Keratinocyte (primary cell): ENCODE data around the gene ALOXE3. TPM values are rescaled to one million over a fixed set of nuclear protein-coding genes. Genes with fewer than 3 reads are reported as not detected.

ENCODE experiments used
- DNase-seq: peaks from one replicate; pipeline ENCODE4 v3.0.0-alpha.2; 2011; ENCODE audit warnings: low read depth, missing footprints, low spot score
- FAIRE-seq: peaks from 2 replicates; lab custom pipeline; 2011; peaks lifted over from hg19 to GRCh38; lab: Jason Lieb, UNC
- H2AFZ ChIP-seq: 2 replicates; pipeline ENCODE4 v1.6.0; 2012; ENCODE audit warnings: low read length, control low read depth, inconsistent platforms; ENCODE audit not compliant: control insufficient read depth
- H3K27ac ChIP-seq: 2 replicates; pipeline ENCODE4 v1.5.1; 2011; ENCODE audit warnings: low read length; ENCODE audit not compliant: control insufficient read depth, insufficient read depth
- H3K27me3 ChIP-seq: 3 replicates; pipeline ENCODE4 v1.6.0; 2011; ENCODE audit warnings: low read length; ENCODE audit not compliant: control insufficient read depth, insufficient read depth; ENCODE audit errors: extremely low read depth
- H3K36me3 ChIP-seq, 2 experiments: 2 replicates in 1 of 2; 3 replicates in 1 of 2; pipeline ENCODE4 v1.5.1; 2011; ENCODE audit warnings: low read length in 2 of 2, mild to moderate bottlenecking in 1 of 2; ENCODE audit not compliant: control insufficient read depth in 2 of 2, insufficient read depth in 2 of 2; ENCODE audit errors: extremely low read depth in 1 of 2
- H3K4me1 ChIP-seq: 3 replicates; pipeline ENCODE4 v1.5.1; 2011; ENCODE audit warnings: low read length; ENCODE audit not compliant: control insufficient read depth, insufficient read depth; ENCODE audit errors: extremely low read depth
- H3K4me2 ChIP-seq: 3 replicates; pipeline ENCODE4 v1.6.0; 2011; ENCODE audit warnings: low read depth, low read length; ENCODE audit not compliant: control insufficient read depth, insufficient read depth; ENCODE audit errors: extremely low read depth
- H3K4me3 ChIP-seq, 3 experiments: fragments of 200-600 bp in 1 of 3; sonication (generic) in 1 of 3; 2 replicates in 2 of 3; 3 replicates in 1 of 3; pipeline ENCODE4 v1.5.1; 2011 to 2016; ENCODE audit warnings: low read length in 3 of 3, mild to moderate bottlenecking in 3 of 3, control low read depth in 2 of 3, inconsistent platforms in 1 of 3, low read depth in 1 of 3, mixed read lengths in 1 of 3, mixed run types in 1 of 3, moderate library complexity in 1 of 3; ENCODE audit not compliant: control insufficient read depth in 2 of 3, insufficient read depth in 2 of 3; ENCODE audit errors: extremely low read depth in 1 of 3
- H3K79me2 ChIP-seq: 2 replicates; pipeline ENCODE4 v1.6.0; 2012; ENCODE audit warnings: low read length; ENCODE audit not compliant: control insufficient read depth, insufficient read depth
- H3K9ac ChIP-seq: 3 replicates; pipeline ENCODE4 v1.6.0; 2011; ENCODE audit warnings: low read length; ENCODE audit not compliant: control insufficient read depth, insufficient read depth; ENCODE audit errors: extremely low read depth
- H3K9me1 ChIP-seq: 3 replicates; pipeline ENCODE4 v1.6.0; 2011; ENCODE audit warnings: low read length; ENCODE audit not compliant: control insufficient read depth, insufficient read depth; ENCODE audit errors: extremely low read depth
- H3K9me3 ChIP-seq: 2 replicates; pipeline ENCODE4 v1.5.1; 2012; ENCODE audit warnings: low read depth, low read length; ENCODE audit not compliant: control insufficient read depth
- H4K20me1 ChIP-seq: 3 replicates; pipeline ENCODE4 v1.6.0; 2011; ENCODE audit warnings: low read length; ENCODE audit not compliant: control insufficient read depth, insufficient read depth; ENCODE audit errors: extremely low read depth
- EZH2 ChIP-seq: IDR thresholded peaks from one replicate; pipeline ENCODE4 v1.6.1; 2012; ENCODE audit warnings: inconsistent platforms, mild to moderate bottlenecking, low read length, moderate library complexity
- dilution Hi-C: fragments of 300-500 bp; cut with MboI; formaldehyde crosslinking; loops from one replicate; pipeline ENCODE4 v1.7.0; 2020; ENCODE audit warnings: low sequenced_read_pairs; ENCODE audit not compliant: extremely low pct_ligation_motif_present
- polyA plus RNA-seq, 5 experiments: library from polyadenylated mRNA; depleted of rRNA in 3 of 5; stranded (reverse) in 3 of 5; stranded (forward) in 1 of 5; unstranded in 1 of 5; fragments of >200 nt; gene quantifications; 1 replicate in 1 of 5; 2 replicates in 3 of 5; 3 replicates in 1 of 5; pipeline versions ENCODE4 v1.2.1 to v1.2.3, GENCODE V29; 2011 to 2012; ENCODE audit warnings: missing spikeins in 2 of 5, low read depth in 1 of 5, low replicate concordance in 1 of 5
- TF ChIP-seq, protein P1 (sequence below), 3 experiments: IDR thresholded peaks in 1 of 3; conservative IDR thresholded peaks in 1 of 3; optimal IDR thresholded peaks in 1 of 3; 2 replicates in 2 of 3; 3 replicates in 1 of 3; pipeline versions ENCODE3 to v1.5.1; 2011; ENCODE audit warnings: low read length in 3 of 3, mild to moderate bottlenecking in 3 of 3, moderate library complexity in 2 of 3, control low read depth in 1 of 3, inconsistent platforms in 1 of 3; ENCODE audit not compliant: insufficient read depth in 2 of 3; ENCODE audit errors: extremely low read depth in 1 of 3

ALOXE3 gene
- polyA plus RNA-seq, 1 donor (not counting 4 experiments of a cell fraction or from before 2014, with no cell fraction given): 2.7 TPM

DNA sequence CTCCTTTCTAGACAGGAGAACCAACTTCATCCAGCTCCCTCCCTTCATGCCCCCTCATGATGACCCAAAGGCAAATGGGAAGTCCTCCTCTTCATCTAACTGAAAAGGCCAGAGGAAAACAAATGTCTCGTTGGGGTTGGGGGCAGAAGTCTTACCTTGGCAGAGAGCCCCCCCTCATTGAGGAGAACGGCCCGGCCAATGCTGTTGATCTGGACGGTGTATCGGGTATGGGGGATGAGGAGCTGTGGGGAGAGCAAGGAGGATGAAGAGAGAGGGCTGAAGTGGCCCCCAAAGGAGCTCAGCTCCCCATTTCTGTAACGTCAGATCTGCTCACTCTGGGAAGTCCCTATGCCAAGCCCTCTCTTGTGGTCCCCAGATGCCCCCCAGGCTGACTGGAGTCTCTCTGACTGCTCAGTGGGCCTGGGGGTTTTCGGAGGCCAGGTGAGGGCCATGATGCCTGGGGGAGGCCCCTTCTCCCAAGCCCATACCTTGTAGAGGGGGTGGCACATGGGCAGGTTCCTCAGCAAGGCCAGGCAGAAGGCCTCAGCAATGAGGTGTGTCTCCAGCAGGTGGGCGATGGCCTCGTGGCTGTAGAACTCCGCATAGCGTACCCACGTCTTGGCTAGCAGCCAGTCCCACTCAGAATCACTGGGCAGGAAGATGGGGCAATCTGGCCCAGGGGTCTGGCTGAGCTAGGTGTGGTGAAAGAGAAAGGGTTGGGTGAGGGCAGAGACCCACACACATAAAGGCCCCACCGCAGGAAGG, 41.6 kb downstream of the ALOXE3 start:
- no peak overlapping the region for H3K9ac ChIP-seq
- H3K9me3 ChIP-seq: no peaks in the 10 kb centered on the region
- FAIRE-seq (no peak), DNase-seq (no peak)
- H3K27me3 ChIP-seq: peaks cover 38% of the 10 kb centered on the region
- no peak overlapping the region for H3K4me2 ChIP-seq
- H3K4me3 ChIP-seq: no peak overlapping the region
- no peaks in the 10 kb centered on the region for H4K20me1 ChIP-seq
- no peaks in the 10 kb centered on the region for H3K9me1 ChIP-seq
- no peaks in the 10 kb centered on the region for H3K79me2 ChIP-seq
- H3K27ac ChIP-seq: no peak overlapping the region
- H3K4me1 ChIP-seq: peaks cover 24% of the 10 kb centered on the region
- no peak overlapping the region for H2AFZ ChIP-seq
- no peaks in the 10 kb centered on the region for H3K36me3 ChIP-seq
- no peak for TF ChIP-seq EZH2
- TF ChIP-seq, protein P1, sequence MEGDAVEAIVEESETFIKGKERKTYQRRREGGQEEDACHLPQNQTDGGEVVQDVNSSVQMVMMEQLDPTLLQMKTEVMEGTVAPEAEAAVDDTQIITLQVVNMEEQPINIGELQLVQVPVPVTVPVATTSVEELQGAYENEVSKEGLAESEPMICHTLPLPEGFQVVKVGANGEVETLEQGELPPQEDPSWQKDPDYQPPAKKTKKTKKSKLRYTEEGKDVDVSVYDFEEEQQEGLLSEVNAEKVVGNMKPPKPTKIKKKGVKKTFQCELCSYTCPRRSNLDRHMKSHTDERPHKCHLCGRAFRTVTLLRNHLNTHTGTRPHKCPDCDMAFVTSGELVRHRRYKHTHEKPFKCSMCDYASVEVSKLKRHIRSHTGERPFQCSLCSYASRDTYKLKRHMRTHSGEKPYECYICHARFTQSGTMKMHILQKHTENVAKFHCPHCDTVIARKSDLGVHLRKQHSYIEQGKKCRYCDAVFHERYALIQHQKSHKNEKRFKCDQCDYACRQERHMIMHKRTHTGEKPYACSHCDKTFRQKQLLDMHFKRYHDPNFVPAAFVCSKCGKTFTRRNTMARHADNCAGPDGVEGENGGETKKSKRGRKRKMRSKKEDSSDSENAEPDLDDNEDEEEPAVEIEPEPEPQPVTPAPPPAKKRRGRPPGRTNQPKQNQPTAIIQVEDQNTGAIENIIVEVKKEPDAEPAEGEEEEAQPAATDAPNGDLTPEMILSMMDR (optimal IDR thresholded peaks at IDR 0.05 in 1 of 3, IDR thresholded peaks at IDR 0.05 in 1 of 3, conservative IDR thresholded peaks at IDR 0.05 in 1 of 3; ENCODE audit: extremely low read depth in 1 of 3, insufficient read depth in 2 of 3, low read length in 3 of 3): no peak
- dilution Hi-C loops: no loop called here

DNA sequence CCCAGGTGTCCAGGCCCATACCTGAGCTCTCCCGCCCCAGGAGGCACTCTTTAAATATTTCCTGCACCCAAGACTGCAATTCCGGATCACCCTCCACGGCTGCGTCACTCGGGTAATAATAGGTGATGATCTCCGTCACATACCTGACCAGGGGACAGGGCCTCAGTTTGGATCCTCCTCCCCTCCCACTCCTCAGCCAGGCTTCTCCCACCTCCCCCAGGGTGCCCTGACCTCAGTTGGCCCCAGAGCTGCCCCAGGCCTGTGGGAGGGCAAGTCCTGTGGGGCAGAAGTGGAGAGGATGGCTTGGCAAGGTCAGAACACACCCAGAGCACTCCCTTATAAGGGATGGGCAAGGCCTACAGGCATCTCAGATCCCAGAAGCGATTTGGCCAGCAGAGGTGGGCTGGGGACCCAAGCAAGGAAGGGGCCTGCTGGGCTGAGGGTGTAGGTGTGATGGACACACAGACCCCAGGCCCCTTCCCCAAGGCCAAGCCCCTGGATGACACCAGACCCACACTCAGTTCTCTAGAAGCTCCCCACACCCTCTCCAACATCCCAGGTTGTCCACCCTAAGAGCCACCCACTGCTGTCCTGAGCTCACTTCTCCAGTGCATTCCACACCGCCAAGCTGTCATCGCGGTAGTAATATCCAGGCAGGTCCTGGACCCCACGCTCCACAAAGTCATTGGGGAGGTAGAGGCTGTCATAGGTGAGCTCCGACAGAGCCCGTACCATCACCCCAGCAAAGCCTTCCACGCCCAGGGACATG, 42.6 kb downstream of the ALOXE3 start:
- no peak overlapping the region for H3K27ac ChIP-seq
- no peaks in the 10 kb centered on the region for H3K79me2 ChIP-seq
- H3K36me3 ChIP-seq: no peaks in the 10 kb centered on the region
- no peaks in the 10 kb centered on the region for H4K20me1 ChIP-seq
- H3K4me3 ChIP-seq: no peak overlapping the region
- FAIRE-seq: no peak
- H3K27me3 ChIP-seq: peaks cover 43% of the 10 kb centered on the region
- H3K9me3 ChIP-seq: no peaks in the 10 kb centered on the region
- TF ChIP-seq, protein P1 (optimal IDR thresholded peaks at IDR 0.05 in 1 of 3, IDR thresholded peaks at IDR 0.05 in 1 of 3, conservative IDR thresholded peaks at IDR 0.05 in 1 of 3; ENCODE audit: extremely low read depth in 1 of 3, insufficient read depth in 2 of 3, low read length in 3 of 3): no peak
- TF ChIP-seq EZH2: no peak
- H3K9me1 ChIP-seq: no peaks in the 10 kb centered on the region
- dilution Hi-C loops: no loop called here
- no peak overlapping the region for H2AFZ ChIP-seq
- DNase-seq: no peak
- no peak overlapping the region for H3K9ac ChIP-seq
- peaks cover 24% of the 10 kb centered on the region for H3K4me1 ChIP-seq
- no peak overlapping the region for H3K4me2 ChIP-seq
